Measurements from ENCODE around the gene MYO9A.

Gene MYO9A

GRCh38 chr15:71825021-71825730, 292.8 kb downstream of the MYO9A start:
- DNase-seq = no peak

GRCh38 chr15:71823801-71824200, 294.1 kb downstream of the MYO9A start:
- DNase-seq = no peak

- DNase-seq = no peak
Measured at GRCh38 chr15:71822890-71823630, 294.9 kb downstream of the MYO9A start.

GRCh38 chr15:71821547-71822129, 296.3 kb downstream of the MYO9A start:
- DNase-seq = no peak

GRCh38 chr15:71820127-71820526, 297.8 kb downstream of the MYO9A start:
- no peak for DNase-seq

GRCh38 chr15:71817351-71817750, 300.6 kb downstream of the MYO9A start:
- no peak for DNase-seq

GRCh38 chr15:71815301-71815700, 302.6 kb downstream of the MYO9A start:
- DNase-seq = no peak

GRCh38 chr15:71813723-71814470, 304.1 kb downstream of the MYO9A start:
- DNase-seq = no peak

GRCh38 chr15:71812966-71813722, 304.8 kb downstream of the MYO9A start:
- no peak for DNase-seq

- no peak for DNase-seq
Measured at GRCh38 chr15:71811752-71812735, 305.9 kb downstream of the MYO9A start.

GRCh38 chr15:71811036-71811736, 306.8 kb downstream of the MYO9A start:
- no peak for DNase-seq

GRCh38 chr15:71810256-71811035, 307.5 kb downstream of the MYO9A start, which contains the start of gene NR2E3:
NR2E3 (plus strand) TSS chr15:71810554; CDS start chr15:71810744, 190 bp downstream.
- DNase-seq = no peak

GRCh38 chr15:71809346-71809745, 308.6 kb downstream of the MYO9A start:
- no peak for DNase-seq

GRCh38 chr15:71808311-71809020, 309.5 kb downstream of the MYO9A start:
- no peak for DNase-seq

- no peak for DNase-seq
Measured at GRCh38 chr15:71807691-71808091, 310.3 kb downstream of the MYO9A start.

- no peak for DNase-seq
Measured at GRCh38 chr15:71807125-71807629, 310.8 kb downstream of the MYO9A start.

- no peak for DNase-seq
Measured at GRCh38 chr15:71806452-71806931, 311.5 kb downstream of the MYO9A start.

GRCh38 chr15:71804695-71805470, 313.1 kb downstream of the MYO9A start:
- DNase-seq = no peak

Data from DMS 273 treated with DMSO at 0.1 percent for 48 hours (cell line).